ENCODE results near the gene SH3RF3.

GRCh38 chr2:109453371-109453995, 324.5 kb downstream of the SH3RF3 start:
- TF ChIP-seq CTCF (optimal IDR thresholded peaks at IDR 0.05 in 1 of 3, IDR thresholded peaks at IDR 0.05 in 1 of 3, conservative IDR thresholded peaks at IDR 0.05 in 1 of 3; ENCODE audit: extremely low read depth in 1 of 3, insufficient read depth in 2 of 3, low read length in 3 of 3) (no peak), EZH2 (IDR thresholded peaks at IDR 0.05; ENCODE audit: low read length) (no peak)

Data from keratinocyte (primary cell).